Measurements from ENCODE around the gene R3HCC1L. TPM values are rescaled to one million over a fixed set of nuclear protein-coding genes. Genes with fewer than 3 reads are reported as not detected.
A peak's percentile ranks its signal among the peaks of the same experiment; 100 is the strongest.

R3HCC1L gene
- total RNA-seq, 1 donor = 12.1 TPM

- TF ChIP-seq CTCF (IDR thresholded peaks at IDR 0.05; ENCODE audit: insufficient read depth, low read depth, low read length) = no peak
- peak overlapping the region; percentile 54 for H3K4me3 ChIP-seq (ENCODE audit: low read depth, low read length)
- DNase-seq (ENCODE audit: low read depth) = no peak
These were observed 132.8 kb downstream of the R3HCC1L start for GRCh38 chr10:98267069-98267893.

DNA sequence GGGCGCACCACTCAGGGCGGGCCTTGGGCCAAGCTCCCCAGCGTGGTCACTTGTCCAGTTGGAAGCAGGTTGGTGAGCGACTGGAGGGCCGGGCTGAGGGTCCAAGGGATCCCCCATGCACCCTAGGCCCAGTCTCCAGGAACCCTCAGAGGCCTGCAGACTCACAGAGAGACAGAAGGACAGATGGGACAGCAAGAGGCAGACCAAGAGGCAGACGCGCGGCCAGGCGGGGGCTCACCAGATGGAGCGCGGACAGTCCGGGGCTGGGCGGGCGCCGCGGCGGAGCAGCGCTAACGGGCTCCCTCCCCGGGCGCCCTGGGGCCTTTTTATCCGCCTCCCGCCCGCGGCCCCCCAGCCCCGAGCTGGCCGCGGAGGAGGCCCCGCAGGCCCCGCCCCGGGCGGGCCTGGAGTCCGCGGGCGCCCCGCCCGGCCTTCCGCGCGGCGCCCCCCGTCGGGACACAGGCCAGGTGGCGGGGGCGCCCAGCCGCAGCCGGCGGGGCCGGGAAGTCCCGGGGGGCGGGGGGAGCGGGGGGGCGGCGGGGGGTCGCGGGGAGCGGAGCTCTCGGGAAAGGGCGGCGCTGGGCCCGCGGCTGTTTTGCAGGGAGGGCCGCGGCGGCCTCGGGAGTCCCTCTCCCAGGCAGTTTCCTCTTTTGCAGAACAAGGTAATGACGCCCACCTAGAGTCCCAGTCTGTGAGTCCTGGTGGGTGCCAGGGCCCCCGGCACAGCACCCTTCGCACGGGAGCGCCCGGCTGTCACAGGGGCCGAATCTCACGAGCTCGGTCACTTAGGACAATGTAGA, 133.6 kb downstream of the R3HCC1L start, which contains the start of gene LOXL4:
Gene LOXL4, minus strand, starts transcription at position 301 of the 800 bp plus-strand sequence. CDS start 5,175 bp downstream, outside the sequence.
- TF ChIP-seq CTCF (IDR thresholded peaks at IDR 0.05; ENCODE audit: insufficient read depth, low read depth, low read length) = no peak
- DNase-seq (ENCODE audit: low read depth) = peak; percentile 39
- peak within 1 kb of the TSS; percentile 54 for H3K4me3 ChIP-seq (ENCODE audit: low read depth, low read length)

DNA sequence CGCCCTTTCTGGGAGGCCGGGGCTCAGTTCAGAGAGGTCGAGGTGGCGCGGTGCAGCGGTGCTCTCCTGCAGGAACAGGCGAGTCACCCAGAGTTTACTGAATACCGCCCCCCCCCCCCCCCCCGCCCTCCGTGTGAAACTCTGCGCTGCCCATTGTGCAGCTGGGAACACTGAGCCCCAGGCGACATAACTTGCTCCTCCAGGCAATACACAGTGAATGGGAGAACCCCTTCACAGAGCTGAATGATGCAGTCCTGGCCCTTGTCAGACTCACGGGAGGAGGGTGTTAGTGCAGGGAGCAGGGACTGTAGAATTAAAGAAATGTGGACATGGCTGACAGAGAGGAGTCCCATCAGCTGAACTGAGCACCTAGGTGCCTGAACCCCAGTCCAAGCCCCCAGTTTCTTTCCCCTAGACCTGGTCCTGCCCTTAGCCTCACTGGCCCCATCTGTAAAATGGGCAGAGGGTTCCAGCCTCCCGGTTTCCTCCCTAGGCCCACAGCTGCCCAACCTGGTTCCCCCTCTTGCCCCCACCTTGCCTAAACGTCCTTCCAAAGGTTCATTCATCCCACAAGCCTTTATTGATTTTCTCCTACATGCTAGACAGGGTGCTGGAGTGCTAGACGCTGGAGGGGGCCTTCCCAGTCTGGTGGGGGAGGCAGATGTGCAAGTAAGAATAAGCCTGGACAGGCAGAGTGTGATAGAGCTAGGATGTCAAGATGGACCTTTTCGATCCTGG, 134.4 kb downstream of the R3HCC1L start:
- no peak for TF ChIP-seq CTCF (IDR thresholded peaks at IDR 0.05; ENCODE audit: insufficient read depth, low read depth, low read length)
- peak overlapping the region; percentile 53 for H3K4me3 ChIP-seq (ENCODE audit: low read depth, low read length)
- DNase-seq (ENCODE audit: low read depth) = no peak

- no peak for TF ChIP-seq CTCF (IDR thresholded peaks at IDR 0.05; ENCODE audit: insufficient read depth, low read depth, low read length)
- no peak overlapping the region for H3K4me3 ChIP-seq (ENCODE audit: low read depth, low read length)
- DNase-seq (ENCODE audit: low read depth) = peak; percentile 45
These were observed 135.0 kb downstream of the R3HCC1L start for GRCh38 chr10:98269435-98269912.

- TF ChIP-seq CTCF (IDR thresholded peaks at IDR 0.05; ENCODE audit: insufficient read depth, low read depth, low read length) = no peak
- H3K4me3 ChIP-seq (ENCODE audit: low read depth, low read length) = no peak overlapping the region
- no peak for DNase-seq (ENCODE audit: low read depth)
These were observed 135.8 kb downstream of the R3HCC1L start for GRCh38 chr10:98270073-98270740.

DNA sequence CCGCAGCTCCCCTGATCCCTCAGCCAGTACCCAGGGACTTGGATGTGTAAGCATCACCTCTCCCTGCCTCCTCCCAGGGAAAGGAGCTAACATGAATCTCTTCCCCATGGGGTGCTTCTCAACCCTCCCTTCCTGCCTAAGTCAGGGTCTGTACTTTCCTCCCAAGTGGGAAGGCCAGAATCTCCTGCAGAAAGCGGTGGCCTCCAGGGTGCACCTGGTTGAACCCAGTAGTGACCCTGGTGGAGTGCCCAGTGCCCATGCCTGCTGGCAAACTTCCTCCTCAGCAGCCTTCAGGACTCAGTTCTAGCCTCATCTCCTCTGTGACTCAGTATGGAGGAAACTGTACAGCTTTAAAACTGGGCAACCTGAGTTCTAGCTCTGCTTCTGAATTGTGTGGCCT, 136.3 kb downstream of the R3HCC1L start:
- no peak for TF ChIP-seq CTCF (IDR thresholded peaks at IDR 0.05; ENCODE audit: insufficient read depth, low read depth, low read length)
- DNase-seq (ENCODE audit: low read depth) = no peak
- H3K4me3 ChIP-seq (ENCODE audit: low read depth, low read length) = no peak overlapping the region

Data from fibroblast of villous mesenchyme (primary cell).